ENCODE results near the gene ROBO1.

DNA sequence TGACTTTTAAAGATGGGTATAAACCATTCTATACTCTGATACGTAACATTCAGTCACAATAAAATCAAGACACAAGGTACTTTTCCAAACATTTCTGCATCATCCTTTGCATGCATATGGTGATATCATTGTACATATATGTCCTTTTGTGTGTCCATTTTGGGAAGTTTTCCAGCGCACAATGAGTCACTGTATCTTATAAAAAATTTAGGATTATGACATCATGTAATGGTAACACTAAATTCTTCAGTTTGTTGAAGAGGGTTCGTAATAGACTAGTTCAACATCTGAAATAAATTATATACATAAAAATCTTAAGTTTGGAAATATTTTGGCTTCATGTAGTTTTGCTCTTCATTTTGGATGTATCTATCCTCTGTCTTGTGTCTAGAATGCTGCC lies 480.9 kb downstream of the ROBO1 start:
- TF ChIP-seq CTCF (conservative IDR thresholded peaks at IDR 0.05; ENCODE audit: low read depth, low read length), result no peak
- TF ChIP-seq EZH2 (IDR thresholded peaks at IDR 0.05; ENCODE audit: low read length, unreplicated experiment), result no peak

All from PC-3 (cell line).